Cardiac muscle cell (in vitro differentiated cells and primary cell): ENCODE results near the gene GAGE12J. TPM values are rescaled to one million over a fixed set of nuclear protein-coding genes. Genes with fewer than 3 reads are reported as not detected.

Source experiments
- DNase-seq, 2 donors: peaks; one replicate each; pipeline versions ENCODE4 v3.0.0 to v3.0.0-alpha.2; 2010 to 2017; ENCODE audit warnings: low read depth in 1 of 2, low spot score in 1 of 2
- H3K27ac ChIP-seq: fragments of 200-600 bp; sonication (generic); 2 replicates; pipeline ENCODE4 v1.5.1; 2016
- H3K27me3 ChIP-seq: fragments of 200-600 bp; sonication (generic); 2 replicates; pipeline ENCODE4 v1.6.0; 2016; ENCODE audit warnings: control low read depth
- H3K36me3 ChIP-seq: fragments of 200-600 bp; sonication (generic); 2 replicates; pipeline ENCODE4 v1.5.1; 2016; ENCODE audit warnings: control low read depth
- H3K4me1 ChIP-seq: fragments of 200-600 bp; sonication (generic); 2 replicates; pipeline ENCODE4 v1.8.1; 2017; ENCODE audit warnings: low read depth, mild to moderate bottlenecking, mixed run types
- H3K4me3 ChIP-seq: fragments of 200-600 bp; sonication (generic); 2 replicates; pipeline ENCODE4 v1.5.1; 2016; ENCODE audit warnings: mild to moderate bottlenecking
- H3K9me3 ChIP-seq: fragments of 200-600 bp; sonication (generic); 2 replicates; pipeline ENCODE4 v1.5.1; 2017; ENCODE audit warnings: low read depth, mild to moderate bottlenecking, control low read depth
- CTCF ChIP-seq: IDR thresholded peaks from 2 replicates; pipeline ENCODE4 v1.5.1; 2012; ENCODE audit warnings: low read depth, mild to moderate bottlenecking, low read length
- polyA plus RNA-seq: library from polyadenylated mRNA; unstranded; fragments of >200 nt; fragmentation: Nextera tagmentation; extraction: Ambion mirVana; gene quantifications from 2 replicates; pipeline ENCODE4 v1.2.1, GENCODE V29; 2016
- total RNA-seq: library from RNA; depleted of rRNA; stranded (reverse); fragments of >200 nt; gene quantifications from 2 replicates; pipeline ENCODE4 v1.2.3, GENCODE V29; 2016

The GAGE12J gene
- total and polyA plus RNA-seq, 2 experiments from 2014 or later: not detected

- no peaks in the 10 kb centered on the region for H3K27me3 ChIP-seq
- no peak overlapping the region for H3K27ac ChIP-seq
- H3K4me3 ChIP-seq: no peak overlapping the region
- DNase-seq: no peak
- no peaks in the 10 kb centered on the region for H3K36me3 ChIP-seq
- H3K4me1 ChIP-seq: no peaks in the 10 kb centered on the region
- H3K9me3 ChIP-seq: no peaks in the 10 kb centered on the region
- no peak for TF ChIP-seq CTCF
Measured at GRCh38 chrX:49278081-49278480, 43.8 kb upstream of the GAGE12J start.

GRCh38 chrX:49282647-49283011 lies 39.2 kb upstream of the GAGE12J start:
- Histone ChIP-seq H3K9me3 (no peaks in the 10 kb centered on the region), H3K36me3 (no peaks in the 10 kb centered on the region), H3K27ac (no peak overlapping the region), H3K27me3 (no peaks in the 10 kb centered on the region), H3K4me1 (no peaks in the 10 kb centered on the region), H3K4me3 (no peak overlapping the region)
- DNase-seq: peak; percentile 34 to 49
- TF ChIP-seq CTCF: peak; percentile 42

GRCh38 chrX:49284212-49284611 lies 37.6 kb upstream of the GAGE12J start:
- DNase-seq: no peak
- H3K4me1 ChIP-seq: no peaks in the 10 kb centered on the region
- H3K27me3 ChIP-seq: no peaks in the 10 kb centered on the region
- TF ChIP-seq CTCF: no peak
- H3K4me3 ChIP-seq: no peak overlapping the region
- no peak overlapping the region for H3K27ac ChIP-seq
- H3K36me3 ChIP-seq: no peaks in the 10 kb centered on the region
- no peaks in the 10 kb centered on the region for H3K9me3 ChIP-seq

GRCh38 chrX:49286136-49286535 lies 35.7 kb upstream of the GAGE12J start:
- Histone ChIP-seq H3K27ac (no peak overlapping the region), H3K9me3 (no peaks in the 10 kb centered on the region), H3K27me3 (no peaks in the 10 kb centered on the region), H3K36me3 (no peaks in the 10 kb centered on the region), H3K4me3 (no peak overlapping the region), H3K4me1 (no peaks in the 10 kb centered on the region)
- TF ChIP-seq CTCF: no peak
- no peak for DNase-seq

- TF ChIP-seq CTCF: no peak
- H3K27ac ChIP-seq: no peak overlapping the region
- no peaks in the 10 kb centered on the region for H3K36me3 ChIP-seq
- H3K4me1 ChIP-seq: no peaks in the 10 kb centered on the region
- no peak for DNase-seq
- H3K9me3 ChIP-seq: no peaks in the 10 kb centered on the region
- no peak overlapping the region for H3K4me3 ChIP-seq
- H3K27me3 ChIP-seq: no peaks in the 10 kb centered on the region
Measured at GRCh38 chrX:49286581-49286980, 35.3 kb upstream of the GAGE12J start.

GRCh38 chrX:49287665-49288064 lies 34.2 kb upstream of the GAGE12J start:
- Histone ChIP-seq H3K4me3 (no peak overlapping the region), H3K36me3 (no peaks in the 10 kb centered on the region), H3K27ac (no peak overlapping the region), H3K27me3 (no peaks in the 10 kb centered on the region), H3K9me3 (no peaks in the 10 kb centered on the region), H3K4me1 (no peaks in the 10 kb centered on the region)
- TF ChIP-seq CTCF: no peak
- DNase-seq: no peak
